ENCODE data around the gene MBD3.
"Not testable (repeated sequence)": the region's sequence is repeated elsewhere in the genome, so short reads cannot be mapped to it uniquely, and the experiment has no call there.

Gene MBD3

GRCh38 chr19:1592755-1593500, at the start of gene MBD3:
Gene MBD3 (minus strand): TSS chr19:1592865. CDS start chr19:1592631, 234 bp downstream.
- DNase-seq (ENCODE audit: low read depth), result peak; percentile 93

GRCh38 chr19:1640893-1641448, 48.3 kb upstream of the MBD3 start:
- DNase-seq (ENCODE audit: low read depth), result not testable (repeated sequence)

GRCh38 chr19:1636325-1637236, 43.9 kb upstream of the MBD3 start:
- DNase-seq (ENCODE audit: low read depth), result no peak

DNA sequence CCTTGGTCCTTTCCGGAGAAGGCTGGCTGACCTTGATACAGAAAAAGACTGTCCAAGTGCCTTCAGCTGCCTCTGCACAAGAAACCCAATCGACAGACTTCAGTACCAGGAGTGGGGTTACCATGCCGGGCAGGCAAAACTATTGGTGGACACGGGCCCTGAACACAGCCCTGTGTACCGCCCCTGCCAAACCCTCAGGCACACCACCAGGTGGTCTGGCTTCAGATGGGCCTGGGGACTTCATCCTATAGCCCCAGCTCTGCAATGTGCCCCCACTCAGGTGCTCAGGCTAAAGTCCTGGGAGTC, 42.2 kb upstream of the MBD3 start:
- no peak for DNase-seq (ENCODE audit: low read depth)

- no peak for DNase-seq (ENCODE audit: low read depth)
Measured at GRCh38 chr19:1634242-1634937, 41.7 kb upstream of the MBD3 start.

DNA sequence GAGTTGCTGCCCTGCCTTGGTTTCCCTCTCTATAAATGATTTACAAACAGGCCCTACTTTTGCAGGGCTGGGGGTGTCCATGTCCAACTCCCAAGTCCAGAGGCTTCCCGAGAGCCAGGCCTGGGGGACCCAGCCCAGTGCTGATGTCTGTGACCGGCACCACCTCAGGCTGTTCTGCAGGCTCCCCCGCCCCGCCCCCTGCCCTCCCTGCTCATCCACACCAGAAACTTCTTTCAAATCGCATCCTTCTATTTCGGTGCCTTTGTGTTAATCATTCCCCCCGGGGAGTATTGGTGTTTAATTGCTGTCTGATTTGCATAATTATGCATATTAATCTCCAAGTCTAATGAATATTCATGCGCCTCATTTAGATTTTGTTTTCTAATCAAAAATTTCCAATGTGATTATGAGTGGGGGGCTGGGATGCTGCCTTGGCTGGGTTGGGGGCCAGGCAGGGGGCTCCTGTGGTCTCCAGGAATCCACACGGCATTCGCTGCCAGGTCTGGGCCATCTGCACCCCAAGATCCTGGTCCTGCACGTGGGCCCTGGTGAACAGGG, 40.7 kb upstream of the MBD3 start:
- no peak for DNase-seq (ENCODE audit: low read depth)

GRCh38 chr19:1632462-1633268, 40.0 kb upstream of the MBD3 start:
- no peak for DNase-seq (ENCODE audit: low read depth)

GRCh38 chr19:1631557-1632100, 39.0 kb upstream of the MBD3 start:
- no peak for DNase-seq (ENCODE audit: low read depth)

DNA sequence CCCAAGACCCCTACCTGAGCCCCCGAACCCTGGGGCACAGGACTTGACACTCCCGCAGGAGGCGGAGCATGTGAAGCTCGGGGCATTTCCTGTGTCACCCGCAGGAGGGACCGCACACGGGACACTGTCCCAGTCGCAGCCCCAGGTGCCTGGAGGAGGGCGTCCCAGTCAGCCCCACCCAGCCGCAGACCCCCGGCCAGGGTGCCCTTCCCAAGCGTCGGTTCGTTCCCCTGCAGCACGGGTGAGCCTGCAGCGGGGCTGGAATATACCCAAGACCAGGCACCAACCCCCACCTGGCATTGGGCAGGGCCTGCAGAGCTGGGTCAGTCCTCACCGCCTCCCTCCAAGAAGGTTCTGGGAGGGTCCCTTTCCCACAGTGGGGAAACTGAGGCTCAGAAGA, 38.1 kb upstream of the MBD3 start:
- DNase-seq (ENCODE audit: low read depth), result no peak

- DNase-seq (ENCODE audit: low read depth), result no peak
Measured at GRCh38 chr19:1630012-1630411, 37.3 kb upstream of the MBD3 start.

- DNase-seq (ENCODE audit: low read depth), result no peak
Measured at GRCh38 chr19:1629256-1629808, 36.7 kb upstream of the MBD3 start.

DNA sequence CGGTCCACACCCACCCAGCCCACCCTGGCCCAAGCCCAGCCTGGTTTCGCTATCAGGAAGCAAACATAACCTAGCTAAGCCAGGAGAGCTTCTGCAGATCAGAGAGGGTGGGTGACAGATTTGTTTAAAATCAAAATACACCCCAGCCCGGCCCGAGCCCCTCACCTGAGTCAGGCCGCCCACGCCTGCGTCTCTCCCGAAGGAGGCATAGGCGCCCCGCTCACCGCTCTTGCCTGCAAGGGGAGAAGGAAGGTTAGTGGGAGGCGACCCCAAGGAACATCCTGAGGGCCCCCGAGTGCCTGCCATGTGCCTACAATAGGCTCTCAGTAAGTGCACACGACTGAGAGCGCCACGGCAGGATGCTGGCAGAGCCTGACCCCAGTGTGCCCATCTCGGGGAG, 34.5 kb upstream of the MBD3 start:
- DNase-seq (ENCODE audit: low read depth), result no peak

DNA sequence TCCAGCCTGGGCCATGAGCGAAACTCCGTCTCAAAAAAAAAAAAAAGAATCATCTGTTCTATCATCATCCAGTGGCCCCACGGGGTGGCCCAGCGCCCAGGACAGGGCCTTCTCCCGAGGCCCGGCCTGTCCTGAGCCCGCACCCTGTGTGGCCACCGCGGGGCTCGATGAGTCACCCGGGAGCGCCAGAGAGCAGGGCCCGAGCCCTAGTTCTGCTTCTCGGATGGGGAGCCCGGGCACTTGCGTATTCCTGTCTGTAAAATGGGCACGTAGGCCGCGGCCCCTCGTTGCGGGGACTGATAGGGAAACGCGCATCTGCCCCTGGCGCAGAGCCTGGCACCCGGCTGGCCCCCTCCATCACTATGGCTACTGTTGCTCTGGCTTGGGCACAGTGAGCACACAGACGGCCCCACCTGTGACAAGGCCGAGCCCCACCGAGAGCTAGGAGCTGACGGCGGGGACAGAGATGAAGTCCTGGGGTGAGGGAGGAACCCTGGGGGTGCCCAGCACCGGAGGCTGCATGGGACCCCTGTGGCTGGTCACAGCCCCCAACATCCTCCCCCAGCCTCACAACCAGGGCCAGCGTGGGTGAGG, 33.8 kb upstream of the MBD3 start:
- no peak for DNase-seq (ENCODE audit: low read depth)

- peak; percentile 63 for DNase-seq (ENCODE audit: low read depth)
Measured at GRCh38 chr19:1624458-1624857, 31.8 kb upstream of the MBD3 start.

- no peak for DNase-seq (ENCODE audit: low read depth)
Measured at GRCh38 chr19:1622541-1622940, 29.9 kb upstream of the MBD3 start.

DNA sequence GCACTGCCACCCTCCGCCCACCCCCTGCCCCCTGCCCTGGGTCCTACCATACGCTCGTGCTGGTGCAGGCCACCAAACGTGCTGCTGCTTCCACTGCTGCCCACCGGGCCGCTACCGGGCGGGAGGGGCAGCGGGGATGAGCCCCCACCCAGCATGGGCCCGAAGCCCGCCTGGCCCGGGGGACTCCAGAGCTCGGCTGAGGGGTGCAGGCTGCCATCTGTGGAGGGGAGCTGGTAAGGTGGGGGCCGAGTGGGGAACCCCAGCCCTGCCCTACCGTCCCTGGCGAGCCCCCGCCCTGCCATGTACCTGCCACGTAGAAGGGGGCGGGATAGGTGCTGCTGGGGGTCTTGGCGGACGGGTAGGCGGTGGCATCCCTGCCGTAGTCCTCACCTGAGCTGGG, 29.3 kb upstream of the MBD3 start:
- DNase-seq (ENCODE audit: low read depth), result no peak

- DNase-seq (ENCODE audit: low read depth), result no peak
Measured at GRCh38 chr19:1621574-1621973, 28.9 kb upstream of the MBD3 start.

- DNase-seq (ENCODE audit: low read depth), result no peak
Measured at GRCh38 chr19:1621021-1621420, 28.4 kb upstream of the MBD3 start.

DNA sequence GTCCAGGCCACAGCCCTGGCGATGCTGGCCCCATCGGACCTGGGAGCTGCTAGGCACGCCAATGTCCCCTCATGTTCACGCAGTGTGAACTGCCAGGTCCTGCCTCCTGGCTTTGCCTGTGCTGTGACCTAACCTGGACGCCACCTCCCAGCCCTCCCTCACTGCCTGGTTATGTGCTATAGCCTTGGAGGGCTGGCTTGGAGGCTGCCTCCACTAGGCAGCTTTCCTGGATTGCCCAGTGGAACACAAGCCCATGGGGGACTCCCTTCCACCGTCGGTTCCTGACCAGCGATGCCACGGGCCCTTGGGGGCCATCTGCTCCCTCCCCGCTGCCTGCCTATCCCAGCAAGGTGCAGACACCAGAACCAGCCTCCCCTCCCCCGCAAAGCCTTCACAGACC, 27.8 kb upstream of the MBD3 start:
- no peak for DNase-seq (ENCODE audit: low read depth)

GRCh38 chr19:1619703-1620102, 27.0 kb upstream of the MBD3 start:
- no peak for DNase-seq (ENCODE audit: low read depth)

All from ELR (cell line).